Left cardiac atrium (tissue), 4 donors: ENCODE data around the gene CPE. TPM values are rescaled to one million over a fixed set of nuclear protein-coding genes. Genes with fewer than 3 reads are reported as not detected.
"Not testable (repeated sequence)": the region's sequence is repeated elsewhere in the genome, so short reads cannot be mapped to it uniquely, and the experiment has no call there.

Experiments used
- ATAC-seq, 2 donors: fragments of 200-7000 bp; cut with Tn5 transposase; one replicate each; pipeline ENCODE4 v1.9.1; 2020; ENCODE audit warnings: mild to moderate bottlenecking in 2 of 2, moderate library complexity in 2 of 2
- DNase-seq: peaks from one replicate; pipeline ENCODE4 v3.0.0-alpha.2; 2020
- intact Hi-C, 2 donors: fragments of 100-400 bp; cut with DNase I; formaldehyde crosslinking; loops; one replicate each; pipeline versions ENCODE4 v1.14.1 to v1.15.1; 2022 to 2023
- total RNA-seq, 2 donors: library from RNA; stranded (reverse); fragmentation: NEBNext Ultra II Directional; extraction: Animal tissue kit (Norgen Biotek cat#: 25700); gene quantifications; one replicate each; pipeline ENCODE4 v1.2.1, GENCODE V29; 2021
- donor health status: DM: no; HTN: yes; CAD: no.
- donor health status: DM: no; HTN: yes; CAD: no; lungs with severe emphysema.
- donor health status: DM: yes; HTN: yes; CAD: no.
- donor health status: Dilated cardiomyopathy.

Gene CPE
- total RNA-seq, 2 donors from 2014 or later: 84.8 to 92.5 TPM

DNA sequence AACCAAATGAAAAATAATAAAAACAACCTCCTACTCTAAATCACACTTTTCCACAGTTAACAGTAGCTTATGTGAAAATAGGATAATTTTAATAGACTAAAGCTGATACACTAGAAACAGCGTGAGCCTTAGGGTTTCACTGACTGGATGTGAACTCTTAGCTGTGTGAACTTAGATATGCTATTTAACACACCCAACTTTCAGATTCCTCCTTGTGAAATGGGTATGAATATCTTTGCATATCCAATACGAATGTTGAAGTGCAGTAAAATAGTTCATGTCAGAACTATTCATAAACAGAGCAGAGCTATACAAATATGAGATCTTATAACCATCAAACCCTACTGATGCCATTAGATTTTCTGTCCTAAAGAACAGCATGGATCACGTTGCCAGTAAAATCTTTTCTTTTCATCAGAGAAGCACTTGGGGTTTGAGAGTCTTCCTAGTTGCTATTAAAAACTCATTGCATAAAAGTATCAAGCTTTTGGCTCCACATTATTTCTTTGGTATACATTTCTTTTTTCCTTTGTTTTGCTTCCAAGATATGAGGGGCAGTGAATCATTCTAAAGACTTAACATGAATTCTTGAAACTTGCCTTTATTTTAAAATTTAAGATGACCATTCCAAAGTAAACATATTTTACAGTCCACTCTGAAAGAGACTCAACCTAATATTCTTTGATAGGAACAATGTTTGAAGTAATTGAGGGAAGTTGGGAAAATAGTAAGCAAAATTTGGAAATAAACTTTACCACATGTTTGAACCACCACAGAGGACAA is 102.4 kb downstream of the CPE start:
- ATAC-seq (no peak), DNase-seq (no peak)
- intact Hi-C loops: no loop called here

GRCh38 chr4:165489786-165490185 is 111.0 kb downstream of the CPE start:
- ATAC-seq: no peak
- intact Hi-C loops: no loop called here
- no peak for DNase-seq

GRCh38 chr4:165492583-165492982 is 113.8 kb downstream of the CPE start:
- ATAC-seq, DNase-seq: not testable (repeated sequence)
- intact Hi-C loops: loop anchor here in 1 of 2 donors (2.0 kb wide), 1 partner anchor 594 kb away; no protein-coding TSS in a partner anchor

DNA sequence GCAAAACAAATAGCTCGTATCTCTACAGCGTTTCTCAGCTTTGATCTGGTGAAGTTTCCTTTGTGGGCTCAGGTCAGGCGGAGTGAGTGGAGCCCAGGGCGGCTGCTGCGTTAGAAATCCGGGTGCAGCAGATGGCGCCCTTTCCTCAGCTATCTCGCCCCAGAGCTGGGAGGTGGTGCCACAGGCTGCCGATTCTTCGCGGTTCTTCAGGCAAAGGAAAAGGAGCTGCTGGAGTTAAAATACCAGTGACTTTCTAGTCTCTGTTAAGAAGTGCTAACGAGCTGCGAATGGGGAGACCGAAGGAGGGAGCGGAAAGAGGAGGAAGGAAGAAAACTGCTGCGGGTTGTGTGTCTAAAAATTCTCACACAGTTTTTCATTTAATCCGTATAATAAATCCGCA is 114.6 kb downstream of the CPE start:
- ATAC-seq (peak; percentile 91 to 99), DNase-seq (peak; percentile 71)
- intact Hi-C loops: loop anchor here in 1 of 2 donors (2.0 kb wide), 1 partner anchor 593 kb away; no protein-coding TSS in a partner anchor

DNA sequence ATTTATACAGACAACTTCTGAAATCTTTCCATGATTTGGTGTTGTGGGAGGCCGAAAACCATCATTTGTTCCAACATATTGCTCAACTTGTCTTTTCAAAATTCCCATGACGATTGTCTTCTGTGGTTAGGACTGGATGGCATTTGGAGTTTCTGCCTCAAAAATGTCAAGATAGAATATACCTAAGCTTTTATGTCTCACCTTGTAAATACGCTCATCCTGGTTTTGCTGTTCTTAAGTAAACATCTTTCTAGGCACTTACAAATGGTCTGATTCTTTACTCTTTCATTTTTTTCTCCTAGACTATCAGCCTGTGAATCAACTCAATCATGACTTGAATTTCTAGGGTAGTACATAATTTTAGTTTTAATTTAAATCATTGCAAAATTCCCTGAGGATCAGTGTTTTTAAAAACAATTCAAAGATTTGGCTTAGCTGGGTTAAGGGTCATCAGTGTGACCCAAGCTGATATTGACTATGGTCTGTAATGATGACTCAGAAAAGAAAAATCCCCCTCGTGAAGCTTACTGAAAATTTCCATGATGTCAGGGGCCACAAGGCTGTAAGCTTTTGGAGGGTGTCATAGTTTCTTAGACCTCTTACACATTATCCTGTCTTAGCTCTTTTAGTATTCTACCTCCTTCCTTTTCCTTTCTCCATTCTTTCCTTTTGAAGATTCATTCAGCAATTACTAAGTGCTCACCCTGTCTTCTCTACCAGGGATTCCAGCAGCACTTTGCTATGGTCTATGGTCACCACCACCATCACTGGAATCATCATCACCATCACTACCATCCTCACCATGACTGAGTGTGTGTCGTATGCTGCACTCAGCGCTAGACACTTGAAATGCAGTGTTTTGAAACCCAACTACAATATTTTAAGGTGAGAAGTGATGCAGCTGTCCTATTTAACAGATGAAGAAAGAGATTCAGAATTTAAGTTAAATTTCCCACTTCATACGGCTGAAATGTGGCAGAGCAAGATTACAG is 124.4 kb downstream of the CPE start:
- DNase-seq (no peak), ATAC-seq (peak; percentile 40 to 78)
- intact Hi-C loops: no loop called here

- DNase-seq (no peak), ATAC-seq (no peak)
- intact Hi-C loops: no loop called here
These were observed 125.4 kb downstream of the CPE start for GRCh38 chr4:165504184-165504583.

GRCh38 chr4:165505958-165506837 is 127.4 kb downstream of the CPE start:
- ATAC-seq (peak; percentile 49 to 65), DNase-seq (no peak)
- intact Hi-C loops: no loop called here

DNA sequence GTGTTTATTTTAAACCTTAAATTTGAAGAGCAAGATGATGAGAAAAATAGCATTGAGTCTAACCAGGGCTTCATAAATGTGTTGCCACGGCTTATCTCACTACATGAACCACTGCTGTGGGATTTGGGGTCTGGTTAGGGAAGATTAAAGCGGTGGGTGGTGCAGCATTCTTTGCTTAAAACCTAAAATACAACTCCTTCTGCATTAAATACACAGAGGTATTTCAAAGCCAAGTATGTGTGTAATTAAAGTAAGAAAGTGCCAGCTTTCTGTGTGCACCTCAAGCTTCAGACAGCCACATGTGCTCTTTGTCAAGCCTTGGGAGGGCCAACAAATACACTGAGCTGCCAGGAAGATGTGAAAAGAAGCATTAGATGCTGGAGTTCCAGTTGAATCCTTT is 128.0 kb downstream of the CPE start:
- ATAC-seq (no peak), DNase-seq (no peak)
- intact Hi-C loops: no loop called here

DNA sequence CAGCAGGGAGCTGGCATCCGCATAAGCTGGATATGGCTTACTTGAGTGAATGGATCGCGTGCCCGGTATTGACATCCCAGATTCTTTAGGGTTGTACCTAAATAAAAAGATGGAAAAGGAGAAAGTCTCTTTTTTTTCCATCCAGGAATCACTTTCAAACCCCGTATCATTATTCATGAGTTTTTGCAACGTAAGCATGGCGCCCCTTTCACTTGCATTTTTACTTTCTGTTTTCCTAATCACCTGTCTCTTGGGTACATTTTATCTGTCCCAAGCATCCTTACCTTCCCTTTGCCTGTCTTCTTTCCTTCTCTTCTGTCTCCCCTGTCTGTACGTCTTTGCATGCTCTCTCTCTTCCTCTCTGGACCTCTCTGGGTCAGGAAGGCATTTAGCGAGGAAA is 128.6 kb downstream of the CPE start:
- DNase-seq (no peak), ATAC-seq (no peak)
- intact Hi-C loops: no loop called here

GRCh38 chr4:165508372-165509120 is 129.7 kb downstream of the CPE start:
- intact Hi-C loops: no loop called here
- DNase-seq (no peak), ATAC-seq (no peak)

DNA sequence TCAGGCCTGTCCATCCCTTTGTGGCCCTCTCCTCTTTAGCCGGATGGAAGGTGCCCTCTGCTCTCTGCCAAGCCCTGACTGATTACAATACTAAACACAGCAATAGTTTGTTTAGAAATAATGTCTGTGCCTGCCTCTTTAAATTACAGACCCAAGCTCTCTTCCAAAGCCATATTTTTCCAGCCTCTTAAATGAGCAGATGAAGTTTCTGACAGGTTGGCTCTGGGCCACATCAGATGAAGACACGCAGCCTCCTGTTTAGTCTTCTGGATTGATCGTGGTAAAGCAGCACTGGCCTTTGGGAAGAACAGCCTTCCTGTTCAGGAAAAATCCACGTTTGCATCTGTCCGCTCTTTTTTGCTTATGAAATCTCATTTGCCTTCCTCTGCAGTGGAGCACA is 133.6 kb downstream of the CPE start:
- DNase-seq (no peak), ATAC-seq (peak in 1 of 2 donors; percentile 51)
- intact Hi-C loops: no loop called here

DNA sequence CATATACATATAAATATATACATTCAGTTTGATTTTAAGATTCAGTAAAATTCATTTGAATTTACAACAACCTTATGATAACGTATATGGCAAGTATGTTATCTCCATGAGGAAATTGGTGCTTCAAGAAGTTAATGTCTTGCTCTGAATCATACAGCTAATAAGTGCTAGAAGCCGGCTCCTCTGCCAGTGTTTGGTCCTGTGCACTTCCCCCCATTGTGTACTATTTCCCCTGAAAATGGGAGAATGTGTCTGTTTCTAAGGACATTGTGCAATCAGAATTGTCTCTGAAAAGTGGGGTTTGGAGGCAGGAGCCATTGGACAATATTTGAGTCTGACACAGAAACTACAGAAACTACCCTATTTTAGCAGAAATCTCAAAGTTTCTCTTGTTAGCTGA is 135.9 kb downstream of the CPE start:
- no peak for ATAC-seq
- intact Hi-C loops: no loop called here
- DNase-seq: no peak

GRCh38 chr4:165515201-165515600 is 136.4 kb downstream of the CPE start:
- intact Hi-C loops: no loop called here
- peak; percentile 46 to 64 for ATAC-seq

DNA sequence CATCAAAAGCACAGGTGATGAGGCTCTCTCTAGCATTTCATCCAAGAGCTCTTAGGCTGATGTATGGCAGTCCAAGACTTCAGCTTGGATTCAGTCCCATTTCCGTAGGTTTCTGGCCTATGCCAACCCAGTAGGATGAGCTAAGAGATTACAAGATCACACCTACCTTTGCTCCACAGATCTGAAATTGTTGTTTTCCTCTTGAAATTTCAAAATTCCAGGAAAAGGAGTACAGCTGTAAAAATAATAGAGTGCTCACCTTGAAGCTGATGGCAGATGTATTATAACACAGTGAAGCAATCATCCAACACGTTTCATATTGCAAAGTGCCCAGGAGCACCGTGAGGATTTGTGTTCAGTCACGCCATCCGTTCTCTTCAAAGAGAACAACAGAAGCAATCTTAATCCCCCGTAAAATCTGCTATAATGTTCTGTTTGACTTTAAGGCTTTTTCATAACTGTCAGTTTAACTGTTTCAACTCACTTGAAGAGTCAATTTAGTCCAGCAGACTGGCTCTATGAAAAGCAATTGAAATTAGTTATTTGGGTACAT is 137.5 kb downstream of the CPE start:
- intact Hi-C loops: no loop called here
- no peak for DNase-seq
- ATAC-seq: peak; percentile 25 to 30

More at GRCh38 chr4:165515201-165515600, 136.4 kb downstream of the CPE start:
- no peak for DNase-seq

DNA sequence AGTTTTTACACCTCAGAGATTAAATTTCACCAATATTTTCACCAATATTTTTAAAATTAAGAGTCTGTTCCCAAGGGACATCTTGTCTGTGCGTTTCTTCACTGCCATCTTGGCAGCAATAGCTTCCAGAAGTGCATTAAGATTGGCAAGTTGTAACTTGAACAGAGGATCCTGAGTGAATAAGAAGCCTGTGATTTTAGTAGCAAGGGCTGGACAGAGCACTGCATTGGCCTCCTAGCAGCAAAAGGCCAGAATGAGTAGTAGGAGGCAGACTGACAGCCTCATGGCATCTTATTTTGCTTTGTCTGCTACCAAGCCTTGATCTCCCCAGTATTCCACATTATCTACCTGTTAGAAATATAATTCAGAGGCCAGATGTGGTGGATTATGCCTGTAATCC is 138.4 kb downstream of the CPE start:
- DNase-seq: no peak
- ATAC-seq: no peak
- intact Hi-C loops: no loop called here

- DNase-seq (no peak), ATAC-seq (no peak)
- intact Hi-C loops: no loop called here
These were observed 139.3 kb downstream of the CPE start for GRCh38 chr4:165518024-165518616.

- DNase-seq (no peak), ATAC-seq (peak in 1 of 2 donors; percentile 31)
- intact Hi-C loops: no loop called here
These were observed 139.9 kb downstream of the CPE start for GRCh38 chr4:165518686-165519085.

DNA sequence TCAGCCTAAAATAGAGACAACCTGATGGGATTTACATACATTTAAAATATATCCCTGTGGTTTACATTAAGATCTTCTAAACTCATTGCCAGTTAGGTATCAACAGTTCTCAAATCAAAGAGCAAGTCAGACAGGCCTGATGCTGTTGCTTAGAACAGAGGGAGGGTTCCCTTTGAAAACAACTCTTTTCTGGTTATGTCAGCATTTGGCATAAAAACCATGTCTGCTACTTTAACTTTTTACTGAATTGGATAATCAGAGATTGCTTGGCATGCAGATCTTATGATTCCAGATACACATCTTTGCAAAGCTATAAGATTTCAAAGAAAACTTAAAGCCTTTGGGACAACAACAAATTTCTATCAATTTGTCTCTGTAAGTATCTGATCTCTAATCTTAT is 140.8 kb downstream of the CPE start:
- DNase-seq: no peak
- intact Hi-C loops: no loop called here
- no peak for ATAC-seq
